H1 (cell line): ENCODE data around the gene HMCN2. TPM values are rescaled to one million over a fixed set of nuclear protein-coding genes. Genes with fewer than 3 reads are reported as not detected.

Source experiments
- BCL11A ChIP-seq, 2 experiments: IDR thresholded peaks; one replicate each; pipeline ENCODE4 v1.6.1; 2011; ENCODE audit warnings: low read depth in 2 of 2, low read length in 2 of 2, mild to moderate bottlenecking in 2 of 2
- RAD21 ChIP-seq, 2 experiments: IDR thresholded peaks in 1 of 2; conservative IDR thresholded peaks in 1 of 2; 2 replicates each; pipeline ENCODE4 v1.6.1; 2011; ENCODE audit warnings: low read depth in 2 of 2, low read length in 2 of 2, improper control_type of control experiment in 1 of 2, inconsistent platforms in 1 of 2, mild to moderate bottlenecking in 1 of 2, moderate library complexity in 1 of 2
- polyA plus RNA-seq, 7 experiments: library from polyadenylated mRNA; depleted of rRNA in 3 of 7; stranded (reverse) in 5 of 7; unstranded in 2 of 7; fragments of >200 nt in 5 of 7; fragments of 200-250 nt in 2 of 7; gene quantifications; 1 replicate in 5 of 7; 2 replicates in 1 of 7; 4 replicates in 1 of 7; pipeline versions ENCODE4 v1.2.1 to v1.2.3, GENCODE V29; 2011 to 2013; ENCODE audit warnings: missing spikeins in 2 of 7, mixed read lengths in 2 of 7
- total RNA-seq: library from RNA; stranded (reverse); fragmentation: NEBNext Ultra II Directional; extraction: Animal tissue kit (Norgen Biotek cat#: 25700); gene quantifications from 2 replicates; pipeline ENCODE4 v1.2.1, GENCODE V29; 2021
- TF ChIP-seq, protein P1 (sequence below): IDR thresholded peaks from 2 replicates; pipeline ENCODE4 v1.6.1; 2012; ENCODE audit warnings: inconsistent platforms
- TF ChIP-seq, protein P2 (sequence below), 3 experiments: IDR thresholded peaks; 1 replicate in 2 of 3; 2 replicates in 1 of 3; pipeline versions ENCODE4 v1.5.1 to v1.6.1; 2011; ENCODE audit warnings: low read length in 3 of 3, mild to moderate bottlenecking in 3 of 3, inconsistent platforms in 2 of 3, low read depth in 1 of 3, moderate library complexity in 1 of 3; ENCODE audit not compliant: insufficient read depth in 1 of 3; ENCODE audit errors: control extremely low read depth in 1 of 3

The HMCN2 gene
- total and polyA plus RNA-seq, 2 of the 8 experiments (the other 6 are each of a cell fraction or from before 2014, with no cell fraction given) = 5.0 to 9.1 TPM

DNA sequence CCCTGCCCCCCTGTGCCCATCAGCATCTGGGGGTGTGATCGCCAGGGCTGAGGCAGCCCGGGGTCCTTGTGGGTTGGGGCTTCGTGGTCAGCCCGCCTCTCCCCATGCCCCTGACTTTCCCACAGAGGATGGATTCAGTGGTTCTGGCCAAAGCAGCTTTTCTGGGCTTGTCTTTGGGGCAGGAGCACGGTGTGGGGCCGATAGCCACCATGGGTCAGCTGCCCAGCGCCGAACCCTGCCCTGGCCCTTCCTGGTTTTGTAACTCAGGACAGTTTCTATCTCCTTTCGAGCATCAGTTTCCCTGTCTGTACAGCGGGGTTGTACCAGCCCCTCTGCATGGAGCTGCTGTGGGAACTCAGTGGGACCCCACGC is 77.1 kb downstream of the HMCN2 start (continued):
- TF ChIP-seq, protein P1, sequence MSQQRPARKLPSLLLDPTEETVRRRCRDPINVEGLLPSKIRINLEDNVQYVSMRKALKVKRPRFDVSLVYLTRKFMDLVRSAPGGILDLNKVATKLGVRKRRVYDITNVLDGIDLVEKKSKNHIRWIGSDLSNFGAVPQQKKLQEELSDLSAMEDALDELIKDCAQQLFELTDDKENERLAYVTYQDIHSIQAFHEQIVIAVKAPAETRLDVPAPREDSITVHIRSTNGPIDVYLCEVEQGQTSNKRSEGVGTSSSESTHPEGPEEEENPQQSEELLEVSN = no peak
- TF ChIP-seq, protein P2, sequence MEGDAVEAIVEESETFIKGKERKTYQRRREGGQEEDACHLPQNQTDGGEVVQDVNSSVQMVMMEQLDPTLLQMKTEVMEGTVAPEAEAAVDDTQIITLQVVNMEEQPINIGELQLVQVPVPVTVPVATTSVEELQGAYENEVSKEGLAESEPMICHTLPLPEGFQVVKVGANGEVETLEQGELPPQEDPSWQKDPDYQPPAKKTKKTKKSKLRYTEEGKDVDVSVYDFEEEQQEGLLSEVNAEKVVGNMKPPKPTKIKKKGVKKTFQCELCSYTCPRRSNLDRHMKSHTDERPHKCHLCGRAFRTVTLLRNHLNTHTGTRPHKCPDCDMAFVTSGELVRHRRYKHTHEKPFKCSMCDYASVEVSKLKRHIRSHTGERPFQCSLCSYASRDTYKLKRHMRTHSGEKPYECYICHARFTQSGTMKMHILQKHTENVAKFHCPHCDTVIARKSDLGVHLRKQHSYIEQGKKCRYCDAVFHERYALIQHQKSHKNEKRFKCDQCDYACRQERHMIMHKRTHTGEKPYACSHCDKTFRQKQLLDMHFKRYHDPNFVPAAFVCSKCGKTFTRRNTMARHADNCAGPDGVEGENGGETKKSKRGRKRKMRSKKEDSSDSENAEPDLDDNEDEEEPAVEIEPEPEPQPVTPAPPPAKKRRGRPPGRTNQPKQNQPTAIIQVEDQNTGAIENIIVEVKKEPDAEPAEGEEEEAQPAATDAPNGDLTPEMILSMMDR (IDR thresholded peaks at IDR 0.05; ENCODE audit: control extremely low read depth in 1 of 3, insufficient read depth in 1 of 3, low read depth in 1 of 3, low read length in 3 of 3) = no peak
- TF ChIP-seq BCL11A (IDR thresholded peaks at IDR 0.05; ENCODE audit: low read depth in 2 of 2, low read length in 2 of 2) = no peak
- no peak for TF ChIP-seq RAD21 (IDR thresholded peaks at IDR 0.05 in 1 of 2, conservative IDR thresholded peaks at IDR 0.05 in 1 of 2; ENCODE audit: low read depth in 2 of 2, low read length in 2 of 2)
- TF ChIP-seq, all 59 proteins: peak for 0
